Immature natural killer cell (primary cell): ENCODE data around the gene YDJC. TPM values are rescaled to one million over a fixed set of nuclear protein-coding genes. Genes with fewer than 3 reads are reported as not detected.
"Not testable (repeated sequence)": the region's sequence is repeated elsewhere in the genome, so short reads cannot be mapped to it uniquely, and the experiment has no call there.

Experiments
- DNase-seq, 3 donors: peaks; one replicate each; pipeline ENCODE4 v3.0.0; 2022; ENCODE audit warnings: mixed read lengths in 1 of 3
- H3K27ac Mint-ChIP-seq, 6 donors: one replicate each; pipeline ENCODE4 v1.8.0; 2020; ENCODE audit warnings: mixed read lengths in 6 of 6, mild to moderate bottlenecking in 5 of 6, inconsistent platforms in 4 of 6, moderate library complexity in 3 of 6
- H3K27me3 Mint-ChIP-seq, 3 donors: one replicate each; pipeline ENCODE4 v1.8.0; 2020 to 2021; ENCODE audit warnings: low read depth in 3 of 3, mild to moderate bottlenecking in 3 of 3, mixed read lengths in 3 of 3, moderate library complexity in 3 of 3, inconsistent platforms in 1 of 3
- H3K36me3 Mint-ChIP-seq, 3 donors: one replicate each; pipeline ENCODE4 v1.8.0; 2020; ENCODE audit warnings: mixed read lengths in 3 of 3, inconsistent platforms in 2 of 3, mild to moderate bottlenecking in 2 of 3
- H3K4me1 Mint-ChIP-seq, 2 donors: one replicate each; pipeline ENCODE4 v1.8.0; 2020; ENCODE audit warnings: inconsistent platforms in 2 of 2, mild to moderate bottlenecking in 2 of 2, mixed read lengths in 2 of 2, moderate library complexity in 1 of 2
- H3K4me3 Mint-ChIP-seq, 5 donors: one replicate each; pipeline ENCODE4 v1.8.0; 2020; ENCODE audit warnings: mild to moderate bottlenecking in 5 of 5, mixed read lengths in 5 of 5, inconsistent platforms in 3 of 5, moderate library complexity in 3 of 5
- H3K9me3 Mint-ChIP-seq, 6 donors: one replicate each; pipeline ENCODE4 v1.8.0; 2020; ENCODE audit warnings: mild to moderate bottlenecking in 6 of 6, mixed read lengths in 6 of 6, inconsistent platforms in 4 of 6, moderate library complexity in 3 of 6
- polyA plus RNA-seq, 3 donors: library from polyadenylated mRNA; unstranded; fragments of 300-500 nt; fragmentation: Illumina TruSeq; gene quantifications; one replicate each; pipeline ENCODE4 v1.2.3, GENCODE V29; 2021

YDJC gene
- polyA plus RNA-seq, 3 donors from 2014 or later: 46.7 to 61.7 (median 47.7) TPM

- no peak overlapping the region for H3K4me3 Mint-ChIP-seq
- no peak for DNase-seq
- peaks cover 2 to 9% (median 6%) of the 10 kb centered on the region in 3 donors for H3K36me3 Mint-ChIP-seq
- peaks cover 0 to 2% (median 0%) of the 10 kb centered on the region in 3 donors for H3K27me3 Mint-ChIP-seq
- no peaks in the 10 kb centered on the region for H3K9me3 Mint-ChIP-seq
- H3K27ac Mint-ChIP-seq: peak overlapping the region in 4 of 6 donors; percentile 45 to 61 (median 56)
- H3K4me1 Mint-ChIP-seq: peaks cover 53 to 55% of the 10 kb centered on the region in 2 donors
Measured at GRCh38 chr22:21599053-21599893, 30.5 kb downstream of the YDJC start.

- H3K36me3 Mint-ChIP-seq: peaks cover 6 to 19% (median 12%) of the 10 kb centered on the region in 3 donors
- no peaks in the 10 kb centered on the region for H3K9me3 Mint-ChIP-seq
- H3K27ac Mint-ChIP-seq: peak overlapping the region in 2 of 6 donors; percentile 7 to 58
- H3K4me1 Mint-ChIP-seq: peaks cover 58 to 60% of the 10 kb centered on the region in 2 donors
- DNase-seq: no peak
- H3K27me3 Mint-ChIP-seq: peaks cover 0 to 2% (median 0%) of the 10 kb centered on the region in 3 donors
- no peak overlapping the region for H3K4me3 Mint-ChIP-seq
Measured at GRCh38 chr22:21598302-21598701, 31.5 kb downstream of the YDJC start.

- Mint-ChIP-seq H3K4me1 (peaks cover 62 to 67% of the 10 kb centered on the region in 2 donors), H3K27ac (peak overlapping the region in 1 of 6 donors; percentile 49), H3K36me3 (peaks cover 6 to 21% (median 12%) of the 10 kb centered on the region in 3 donors)
- H3K9me3 Mint-ChIP-seq, H3K27me3 Mint-ChIP-seq, DNase-seq, H3K4me3 Mint-ChIP-seq: not testable (repeated sequence)
Measured at GRCh38 chr22:21596356-21597135, 33.3 kb downstream of the YDJC start.

GRCh38 chr22:21594865-21595452, 34.9 kb downstream of the YDJC start:
- H3K27ac Mint-ChIP-seq: peak overlapping the region; percentile 5 to 54 (median 34)
- peaks cover 66 to 77% of the 10 kb centered on the region in 2 donors for H3K4me1 Mint-ChIP-seq
- no peak overlapping the region for H3K4me3 Mint-ChIP-seq
- no peaks in the 10 kb centered on the region for H3K9me3 Mint-ChIP-seq
- no peak for DNase-seq
- no peaks in the 10 kb centered on the region for H3K27me3 Mint-ChIP-seq
- H3K36me3 Mint-ChIP-seq: peaks cover 6 to 21% (median 12%) of the 10 kb centered on the region in 3 donors

GRCh38 chr22:21593406-21594232, 36.2 kb downstream of the YDJC start:
- Mint-ChIP-seq H3K9me3 (no peaks in the 10 kb centered on the region), H3K4me1 (peaks cover 64 to 71% of the 10 kb centered on the region in 2 donors), H3K27ac (peak overlapping the region; percentile 27 to 86 (median 48)), H3K27me3 (no peaks in the 10 kb centered on the region), H3K4me3 (no peak overlapping the region), H3K36me3 (peaks cover 6 to 21% (median 12%) of the 10 kb centered on the region in 3 donors)
- no peak for DNase-seq

GRCh38 chr22:21592422-21592821, 37.4 kb downstream of the YDJC start:
- H3K4me1 Mint-ChIP-seq: peaks cover 68 to 74% of the 10 kb centered on the region in 2 donors
- DNase-seq: no peak
- H3K9me3 Mint-ChIP-seq: no peaks in the 10 kb centered on the region
- peak overlapping the region in 2 of 6 donors; percentile 41 to 70 for H3K27ac Mint-ChIP-seq
- H3K36me3 Mint-ChIP-seq: peaks cover 6 to 21% (median 12%) of the 10 kb centered on the region in 3 donors
- H3K4me3 Mint-ChIP-seq: no peak overlapping the region
- H3K27me3 Mint-ChIP-seq: no peaks in the 10 kb centered on the region

GRCh38 chr22:21591695-21592094, 38.1 kb downstream of the YDJC start:
- no peaks in the 10 kb centered on the region for H3K27me3 Mint-ChIP-seq
- peaks cover 70 to 77% of the 10 kb centered on the region in 2 donors for H3K4me1 Mint-ChIP-seq
- H3K27ac Mint-ChIP-seq: peak overlapping the region in 4 of 6 donors; percentile 10 to 80 (median 70)
- H3K9me3 Mint-ChIP-seq: no peaks in the 10 kb centered on the region
- no peak for DNase-seq
- H3K4me3 Mint-ChIP-seq: peak overlapping the region in 1 of 5 donors; percentile 20
- peaks cover 6 to 21% (median 12%) of the 10 kb centered on the region in 3 donors for H3K36me3 Mint-ChIP-seq

- DNase-seq: no peak
- Mint-ChIP-seq H3K4me3 (peak overlapping the region in 2 of 5 donors; percentile 23 to 44), H3K27me3 (no peaks in the 10 kb centered on the region), H3K36me3 (peaks cover 6 to 21% (median 12%) of the 10 kb centered on the region in 3 donors), H3K27ac (peak overlapping the region in 5 of 6 donors; percentile 29 to 80 (median 64)), H3K9me3 (no peaks in the 10 kb centered on the region), H3K4me1 (peaks cover 68 to 77% of the 10 kb centered on the region in 2 donors)
Measured at GRCh38 chr22:21590809-21591641, 38.8 kb downstream of the YDJC start.

- DNase-seq: no peak
- H3K36me3 Mint-ChIP-seq: peaks cover 8 to 13% (median 10%) of the 10 kb centered on the region in 3 donors
- H3K27ac Mint-ChIP-seq: peak overlapping the region in 5 of 6 donors; percentile 38 to 71 (median 49)
- peak overlapping the region in 1 of 5 donors; percentile 36 for H3K4me3 Mint-ChIP-seq
- peaks cover 68 to 78% of the 10 kb centered on the region in 2 donors for H3K4me1 Mint-ChIP-seq
- H3K27me3 Mint-ChIP-seq: peaks cover 0 to 1% (median 0%) of the 10 kb centered on the region in 3 donors
- H3K9me3 Mint-ChIP-seq: no peaks in the 10 kb centered on the region
Measured at GRCh38 chr22:21589396-21589795, 40.4 kb downstream of the YDJC start.

GRCh38 chr22:21587803-21588611, 41.8 kb downstream of the YDJC start:
- Mint-ChIP-seq H3K36me3 (peaks cover 0 to 5% (median 0%) of the 10 kb centered on the region in 3 donors), H3K9me3 (no peaks in the 10 kb centered on the region)

GRCh38 chr22:21585389-21585788, 44.4 kb downstream of the YDJC start:
- DNase-seq: no peak
- Mint-ChIP-seq H3K4me1 (peaks cover 43 to 51% of the 10 kb centered on the region in 2 donors), H3K4me3 (peak overlapping the region in 1 of 5 donors; percentile 38), H3K36me3 (peaks cover 0 to 5% (median 0%) of the 10 kb centered on the region in 3 donors), H3K27me3 (peaks cover 0 to 2% (median 0%) of the 10 kb centered on the region in 3 donors), H3K27ac (peak overlapping the region in 4 of 6 donors; percentile 7 to 80 (median 34)), H3K9me3 (no peaks in the 10 kb centered on the region)

More at GRCh38 chr22:21587803-21588611, 41.8 kb downstream of the YDJC start:
- Mint-ChIP-seq H3K4me3 (peak overlapping the region in 4 of 5 donors; percentile 9 to 68 (median 39)), H3K27me3 (peaks cover 0 to 2% (median 0%) of the 10 kb centered on the region in 3 donors), H3K4me1 (peaks cover 60 to 73% of the 10 kb centered on the region in 2 donors), H3K27ac (peak overlapping the region; percentile 58 to 84 (median 72))
- DNase-seq: no peak
